Smooth muscle cell (in vitro differentiated cells): ENCODE results near the gene C11orf54. TPM values are rescaled to one million over a fixed set of nuclear protein-coding genes. Genes with fewer than 3 reads are reported as not detected.
A peak's percentile ranks its signal among the peaks of the same experiment; 100 is the strongest.
"Not testable (repeated sequence)": the region's sequence is repeated elsewhere in the genome, so short reads cannot be mapped to it uniquely, and the experiment has no call there.

Source experiments
- DNase-seq: peaks from one replicate; lab custom pipeline; 2025; ENCODE audit not compliant: unreplicated experiment; lab: John Stamatoyannopoulos, UW
- H2AFZ ChIP-seq: fragments of 200-600 bp; sonication (generic); 2 replicates; pipeline ENCODE4 v1.6.0; 2016; ENCODE audit warnings: antibody characterized with exemption, low read depth, mild to moderate bottlenecking
- H3F3A ChIP-seq: fragments of 200-600 bp; sonication (generic); 2 replicates; pipeline ENCODE4 v1.6.0; 2017; ENCODE audit warnings: antibody characterized with exemption, low read depth
- H3K27ac ChIP-seq: fragments of 200-600 bp; sonication (generic); 2 replicates; pipeline ENCODE4 v1.5.1; 2016; ENCODE audit warnings: low read depth, mild to moderate bottlenecking
- H3K27me3 ChIP-seq: fragments of 200-600 bp; sonication (generic); 2 replicates; pipeline ENCODE4 v1.6.1; 2016; ENCODE audit warnings: low read depth, mild to moderate bottlenecking
- H3K36me3 ChIP-seq: fragments of 200-600 bp; sonication (generic); 2 replicates; pipeline ENCODE4 v1.5.1; 2016; ENCODE audit warnings: low read depth
- H3K4me1 ChIP-seq: fragments of 200-600 bp; sonication (generic); 2 replicates; pipeline ENCODE4 v1.5.1; 2016; ENCODE audit warnings: low read depth
- H3K4me2 ChIP-seq: fragments of 200-600 bp; sonication (generic); 2 replicates; pipeline ENCODE4 v1.6.0; 2016; ENCODE audit warnings: mild to moderate bottlenecking
- H3K4me3 ChIP-seq: fragments of 200-600 bp; sonication (generic); 2 replicates; pipeline ENCODE4 v1.5.1; 2016; ENCODE audit warnings: mild to moderate bottlenecking
- H3K79me2 ChIP-seq: fragments of 200-600 bp; sonication (generic); 2 replicates; pipeline ENCODE4 v1.6.0; 2016; ENCODE audit warnings: low read depth, mild to moderate bottlenecking
- H3K9ac ChIP-seq: fragments of 200-600 bp; sonication (generic); 2 replicates; pipeline ENCODE4 v1.6.0; 2016; ENCODE audit warnings: low read depth
- H3K9me3 ChIP-seq: fragments of 200-600 bp; sonication (generic); replicated peaks from 2 replicates; pipeline ENCODE4 v1.5.1; 2016; ENCODE audit warnings: low read depth
- H4K20me1 ChIP-seq: fragments of 200-600 bp; sonication (generic); 2 replicates; pipeline ENCODE4 v1.6.0; 2016; ENCODE audit warnings: low read depth
- WGBS: methylation state at CpG from one replicate; pipeline ENCODE4 v1.1.7; 2016; ENCODE audit warnings: low lambda C conversion rate; 5-methylcytosine and 5-hydroxymethylcytosine counted together
- polyA plus RNA-seq: library from polyadenylated mRNA; unstranded; fragments of >200 nt; fragmentation: Nextera tagmentation; extraction: Ambion mirVana; gene quantifications from 2 replicates; pipeline ENCODE4 v1.2.1, GENCODE V29; 2016
- total RNA-seq: library from RNA; depleted of rRNA; stranded (reverse); fragments of >200 nt; gene quantifications from 2 replicates; pipeline ENCODE4 v1.2.3, GENCODE V29; 2014
- TF ChIP-seq, protein P1 (sequence below): fragments of 200-600 bp; sonication (generic); IDR thresholded peaks from 2 replicates; pipeline ENCODE4 v1.5.1; 2017; ENCODE audit warnings: borderline replicate concordance, mild to moderate bottlenecking, antibody characterized with exemption; ENCODE audit not compliant: insufficient read depth, poor library complexity, severe bottlenecking

Gene C11orf54
- total and polyA plus RNA-seq, 2 experiments from 2014 or later: 8.5 to 12.3 TPM

DNA sequence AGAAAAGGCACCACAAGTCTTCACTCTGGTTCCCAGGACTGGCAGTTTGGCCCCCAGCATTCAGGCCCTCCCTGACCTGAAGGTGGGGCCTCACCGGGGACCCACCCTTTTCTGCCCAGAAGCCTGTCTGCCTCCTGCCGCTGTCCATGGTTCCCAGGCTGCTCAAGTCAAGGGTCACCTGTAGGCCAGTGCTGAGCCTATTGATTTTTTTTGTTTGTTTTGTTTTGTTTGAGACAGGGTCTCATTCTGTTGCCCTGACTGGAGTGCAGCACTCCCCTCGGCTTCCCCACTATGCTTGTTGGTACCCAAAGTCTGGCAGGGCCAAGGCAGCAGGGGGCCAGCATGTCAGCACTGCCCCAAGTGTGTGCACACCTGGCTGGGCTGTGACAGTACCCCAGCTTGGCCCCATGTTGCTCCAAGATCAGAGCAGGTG, 31.6 kb downstream of the C11orf54 start:
- 72% methylated on average over 3 of the region's 3 CpGs for WGBS
- Histone ChIP-seq H3K36me3 (no peaks in the 10 kb centered on the region), H3K4me1 (no peaks in the 10 kb centered on the region), H3K27ac (no peak overlapping the region), H4K20me1 (no peaks in the 10 kb centered on the region), H3K4me3 (no peak overlapping the region), H3K79me2 (no peaks in the 10 kb centered on the region), H3K27me3 (no peaks in the 10 kb centered on the region), H2AFZ (no peak overlapping the region), H3F3A (no peaks in the 10 kb centered on the region), H3K9me3 (no peaks in the 10 kb centered on the region), H3K4me2 (no peak overlapping the region), H3K9ac (no peak overlapping the region)
- no peak for DNase-seq
- TF ChIP-seq, protein P1, sequence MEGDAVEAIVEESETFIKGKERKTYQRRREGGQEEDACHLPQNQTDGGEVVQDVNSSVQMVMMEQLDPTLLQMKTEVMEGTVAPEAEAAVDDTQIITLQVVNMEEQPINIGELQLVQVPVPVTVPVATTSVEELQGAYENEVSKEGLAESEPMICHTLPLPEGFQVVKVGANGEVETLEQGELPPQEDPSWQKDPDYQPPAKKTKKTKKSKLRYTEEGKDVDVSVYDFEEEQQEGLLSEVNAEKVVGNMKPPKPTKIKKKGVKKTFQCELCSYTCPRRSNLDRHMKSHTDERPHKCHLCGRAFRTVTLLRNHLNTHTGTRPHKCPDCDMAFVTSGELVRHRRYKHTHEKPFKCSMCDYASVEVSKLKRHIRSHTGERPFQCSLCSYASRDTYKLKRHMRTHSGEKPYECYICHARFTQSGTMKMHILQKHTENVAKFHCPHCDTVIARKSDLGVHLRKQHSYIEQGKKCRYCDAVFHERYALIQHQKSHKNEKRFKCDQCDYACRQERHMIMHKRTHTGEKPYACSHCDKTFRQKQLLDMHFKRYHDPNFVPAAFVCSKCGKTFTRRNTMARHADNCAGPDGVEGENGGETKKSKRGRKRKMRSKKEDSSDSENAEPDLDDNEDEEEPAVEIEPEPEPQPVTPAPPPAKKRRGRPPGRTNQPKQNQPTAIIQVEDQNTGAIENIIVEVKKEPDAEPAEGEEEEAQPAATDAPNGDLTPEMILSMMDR: no peak

DNA sequence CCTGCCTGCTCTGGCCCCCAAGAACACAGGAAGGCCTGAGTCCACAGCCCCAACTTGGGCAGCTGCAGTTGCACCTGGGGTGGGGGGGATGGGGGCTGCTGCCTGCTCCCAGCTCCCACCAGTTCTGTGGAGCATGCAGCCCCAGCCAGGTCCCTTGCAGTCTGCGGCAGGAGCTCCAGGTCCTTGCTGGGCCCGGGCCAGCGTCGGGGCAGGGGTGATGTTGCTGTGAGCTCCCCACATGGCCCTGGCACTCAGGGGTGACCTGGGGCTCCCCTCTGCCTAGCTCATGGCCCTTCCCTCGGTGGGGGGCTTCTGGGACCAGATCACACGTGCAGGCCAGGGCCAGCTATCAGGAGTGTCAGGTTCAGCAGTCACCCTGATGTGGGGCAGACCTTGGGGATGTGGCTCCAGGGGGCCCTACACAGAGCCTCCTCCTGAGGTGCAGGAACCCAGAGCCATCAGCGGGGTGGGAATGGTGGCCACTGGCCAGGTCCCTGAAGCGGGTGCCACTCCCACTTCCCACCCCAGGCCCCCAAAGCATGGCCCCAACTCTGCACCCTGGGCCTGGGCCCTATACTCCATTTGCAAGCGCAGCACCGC, 32.2 kb downstream of the C11orf54 start:
- TF ChIP-seq, protein P1: no peak
- Histone ChIP-seq H2AFZ (no peak overlapping the region), H3K36me3 (no peaks in the 10 kb centered on the region), H4K20me1 (no peaks in the 10 kb centered on the region), H3K79me2 (no peaks in the 10 kb centered on the region), H3K27me3 (no peaks in the 10 kb centered on the region), H3F3A (no peaks in the 10 kb centered on the region), H3K4me3 (no peak overlapping the region), H3K4me2 (no peak overlapping the region), H3K9ac (no peak overlapping the region), H3K4me1 (no peaks in the 10 kb centered on the region), H3K9me3 (no peaks in the 10 kb centered on the region), H3K27ac (no peak overlapping the region)
- DNase-seq: no peak
- 94% methylated on average over 8 of the region's 10 CpGs for WGBS

DNA sequence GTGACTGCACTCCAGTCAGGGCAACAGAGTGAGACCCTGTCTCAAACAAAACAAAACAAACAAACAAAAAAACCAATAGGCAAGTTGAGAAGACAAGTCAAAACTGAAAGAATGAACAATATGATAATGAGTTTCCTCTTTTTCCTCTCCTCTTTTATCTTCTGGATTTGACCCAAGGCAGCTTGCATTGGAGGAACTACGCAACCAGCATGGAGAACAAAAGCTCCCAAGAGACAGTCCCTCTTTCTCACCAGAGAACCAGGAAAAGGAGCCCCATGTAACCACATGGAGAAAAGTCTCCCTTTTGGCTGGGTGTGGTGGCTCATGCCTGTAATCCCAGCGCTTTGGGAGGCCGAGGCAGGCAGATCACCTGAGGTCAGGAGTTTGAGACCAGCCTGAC, 33.1 kb downstream of the C11orf54 start:
- not testable (repeated sequence) for H3K79me2 ChIP-seq, H3K4me3 ChIP-seq, H3K4me1 ChIP-seq, H4K20me1 ChIP-seq, DNase-seq, H3K4me2 ChIP-seq, H3K27ac ChIP-seq, H3K9me3 ChIP-seq, H3K36me3 ChIP-seq, H3F3A ChIP-seq, H2AFZ ChIP-seq, H3K9ac ChIP-seq, H3K27me3 ChIP-seq
- 96% methylated on average over 3 of the region's 3 CpGs for WGBS

DNA sequence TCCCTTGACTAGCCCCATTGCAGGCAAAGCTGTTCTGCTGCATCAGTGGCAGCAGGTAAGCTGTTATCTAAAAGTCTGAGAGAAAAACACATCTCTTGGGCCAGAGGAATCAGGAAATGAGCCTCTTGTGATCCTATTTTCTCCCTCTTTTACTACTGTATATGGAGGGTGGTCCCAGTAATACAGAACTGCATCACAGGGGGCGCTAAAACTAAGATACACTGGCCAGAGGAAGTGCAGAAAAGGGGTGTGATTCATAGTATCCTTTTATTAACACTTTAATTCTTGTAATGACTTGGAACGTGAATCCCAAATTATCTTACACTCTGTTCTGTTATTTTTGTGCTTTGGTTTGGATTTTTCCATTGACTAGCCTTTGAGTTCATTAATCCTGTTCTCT, 33.8 kb downstream of the C11orf54 start:
- Histone ChIP-seq H2AFZ (no peak overlapping the region), H3K27ac (no peak overlapping the region), H3F3A (no peaks in the 10 kb centered on the region), H3K4me2 (no peak overlapping the region), H3K36me3 (no peaks in the 10 kb centered on the region), H3K9ac (no peak overlapping the region), H3K79me2 (no peaks in the 10 kb centered on the region), H3K4me1 (no peaks in the 10 kb centered on the region), H3K9me3 (no peaks in the 10 kb centered on the region), H3K27me3 (no peaks in the 10 kb centered on the region), H4K20me1 (no peaks in the 10 kb centered on the region), H3K4me3 (no peak overlapping the region)
- WGBS: 31% methylated on average over 2 of the region's 2 CpGs
- TF ChIP-seq, protein P1: peak; percentile 15
- no peak for DNase-seq
